H1 (cell line): ENCODE measurements around the gene WNT9B. TPM values are rescaled to one million over a fixed set of nuclear protein-coding genes. Genes with fewer than 3 reads are reported as not detected.

Source experiments
- CTCF ChIA-PET: fragments of 300-600 bp; sonication (Branson Sonifier 250); formaldehyde crosslinking; loops from one replicate; lab custom pipeline; 2021; ENCODE audit not compliant: partially characterized antibody; lab: Charles Lee
- POLR2A ChIA-PET: fragments of 300-600 bp; sonication (Branson Sonifier 250); formaldehyde crosslinking; loops from one replicate; lab custom pipeline; 2021; ENCODE audit warnings: inconsistent platforms; ENCODE audit not compliant: partially characterized antibody; lab: Charles Lee
- DNase-seq, 2 experiments: peaks; one replicate each; pipeline versions ENCODE4 v3.0.0 to v3.0.0-alpha.2; 2010 to 2022; ENCODE audit warnings: low spot score in 2 of 2, low read depth in 1 of 2, mixed read lengths in 1 of 2
- FAIRE-seq: peaks from 2 replicates; lab custom pipeline; 2011; peaks lifted over from hg19 to GRCh38; lab: Jason Lieb, UNC
- H2AFZ ChIP-seq: 2 replicates; pipeline ENCODE4 v1.8.1; 2012; ENCODE audit warnings: low read length, inconsistent platforms
- H2AK5ac ChIP-seq: 2 replicates; pipeline ENCODE4 v1.6.1; 2013; ENCODE audit warnings: low read depth, low read length
- H2BK120ac ChIP-seq: replicated peaks from 2 replicates; pipeline ENCODE3; 2013; ENCODE audit warnings: low read depth, low read length, inconsistent platforms
- H2BK12ac ChIP-seq: 2 replicates; pipeline ENCODE4 v1.6.1; 2013; ENCODE audit warnings: low read depth, low read length
- H2BK15ac ChIP-seq: 2 replicates; pipeline ENCODE4 v1.6.1; 2013; ENCODE audit warnings: low read length
- H2BK20ac ChIP-seq: 2 replicates; pipeline ENCODE4 v1.6.1; 2013; ENCODE audit warnings: low read length
- H2BK5ac ChIP-seq: 2 replicates; pipeline ENCODE4 v1.6.1; 2013; ENCODE audit warnings: low read depth, low read length
- H3K14ac ChIP-seq: 2 replicates; pipeline ENCODE4 v1.6.1; 2013; ENCODE audit warnings: inconsistent platforms; ENCODE audit not compliant: insufficient read length
- H3K18ac ChIP-seq: 2 replicates; pipeline ENCODE4 v1.6.1; 2013; ENCODE audit warnings: low read length; ENCODE audit errors: extremely low read depth
- H3K23ac ChIP-seq: 2 replicates; pipeline ENCODE4 v1.6.1; 2013; ENCODE audit warnings: inconsistent platforms; ENCODE audit not compliant: insufficient read length
- H3K23me2 ChIP-seq: 2 replicates; pipeline ENCODE4 v1.6.1; 2013; ENCODE audit warnings: low read depth, low read length
- H3K27ac ChIP-seq: 2 replicates; pipeline ENCODE4 v1.6.1; 2011; ENCODE audit warnings: low read depth, low read length, inconsistent platforms
- H3K27me3 ChIP-seq, 4 experiments: replicated peaks in 1 of 4; 1 replicate in 1 of 4; 2 replicates in 3 of 4; pipeline versions ENCODE4 v1.6.1 to v1.8.1; 2011 to 2013; ENCODE audit warnings: low read length in 3 of 4, mild to moderate bottlenecking in 3 of 4, inconsistent platforms in 2 of 4, mixed read lengths in 2 of 4, moderate library complexity in 1 of 4; ENCODE audit not compliant: control insufficient read depth in 3 of 4, insufficient read depth in 3 of 4; ENCODE audit errors: extremely low read depth in 1 of 4
- H3K36me3 ChIP-seq, 4 experiments: 2 replicates each; pipeline versions ENCODE4 v1.6.1 to v1.8.1; 2011 to 2013; ENCODE audit warnings: mild to moderate bottlenecking in 4 of 4, low read length in 3 of 4, moderate library complexity in 2 of 4, control low read depth in 1 of 4, inconsistent platforms in 1 of 4; ENCODE audit not compliant: insufficient read depth in 4 of 4, control insufficient read depth in 2 of 4
- H3K4ac ChIP-seq: replicated peaks from 2 replicates; pipeline ENCODE3; 2013; ENCODE audit warnings: low read length, low read depth, mixed read lengths, inconsistent platforms; ENCODE audit not compliant: insufficient read length
- H3K4me1 ChIP-seq, 4 experiments: replicated peaks in 1 of 4; 1 replicate in 1 of 4; 2 replicates in 3 of 4; pipeline versions ENCODE4 v1.6.1 to v1.8.1; 2011 to 2013; ENCODE audit warnings: low read length in 3 of 4, inconsistent platforms in 2 of 4, mixed read lengths in 1 of 4; ENCODE audit not compliant: insufficient read depth in 4 of 4, control insufficient read depth in 3 of 4
- H3K4me2 ChIP-seq, 2 experiments: 2 replicates each; pipeline versions ENCODE4 v1.6.1 to v1.8.1; 2011 to 2013; ENCODE audit warnings: low read depth in 2 of 2, low read length in 2 of 2, control low read depth in 1 of 2, inconsistent platforms in 1 of 2, mild to moderate bottlenecking in 1 of 2; ENCODE audit not compliant: insufficient read depth in 1 of 2
- H3K4me3 ChIP-seq, 4 experiments: fragments of 200-600, 300-600 bp in 1 of 4; sonication (generic), shearing (Covaris generic), sonication (Bioruptor Twin) in 1 of 4; 2 replicates each; pipeline versions ENCODE4 v1.5.1 to v1.8.1; 2011 to 2016; ENCODE audit warnings: low read length in 4 of 4, low read depth in 3 of 4, control low read depth in 2 of 4, inconsistent platforms in 2 of 4, mild to moderate bottlenecking in 2 of 4, mixed read lengths in 1 of 4, moderate library complexity in 1 of 4; ENCODE audit not compliant: insufficient read depth in 2 of 4; ENCODE audit errors: extremely low read depth in 1 of 4
- H3K56ac ChIP-seq: replicated peaks from 2 replicates; pipeline ENCODE3; 2013; ENCODE audit warnings: low read depth, mild to moderate bottlenecking, mixed read lengths, low read length, inconsistent platforms; ENCODE audit not compliant: insufficient read length
- H3K79me1 ChIP-seq: 2 replicates; pipeline ENCODE4 v1.6.1; 2013; ENCODE audit warnings: low read depth, low read length, control low read depth
- H3K79me2 ChIP-seq, 2 experiments: 2 replicates each; pipeline versions ENCODE4 v1.6.1 to v1.8.1; 2012 to 2013; ENCODE audit warnings: low read length in 2 of 2, mild to moderate bottlenecking in 2 of 2, inconsistent platforms in 1 of 2; ENCODE audit not compliant: insufficient read depth in 2 of 2, control insufficient read depth in 1 of 2
- H3K9ac ChIP-seq, 4 experiments: replicated peaks in 1 of 4; 1 replicate in 1 of 4; 2 replicates in 3 of 4; pipeline versions ENCODE4 v1.6.1 to v1.8.1; 2011 to 2013; ENCODE audit warnings: low read depth in 3 of 4, low read length in 3 of 4, control low read depth in 2 of 4, mild to moderate bottlenecking in 2 of 4, moderate library complexity in 2 of 4, inconsistent platforms in 1 of 4; ENCODE audit errors: extremely low read depth in 1 of 4
- H3K9me3 ChIP-seq, 2 experiments: 2 replicates each; pipeline versions ENCODE4 v1.6.1 to v1.8.1; 2012 to 2013; ENCODE audit warnings: mild to moderate bottlenecking in 2 of 2, moderate library complexity in 2 of 2, control low read depth in 1 of 2, inconsistent platforms in 1 of 2, low read depth in 1 of 2, low read length in 1 of 2, mixed read lengths in 1 of 2; ENCODE audit not compliant: insufficient read depth in 2 of 2
- H4K20me1 ChIP-seq, 2 experiments: replicated peaks in 1 of 2; 2 replicates each; pipeline versions ENCODE3 to v1.8.1; 2011 to 2013; ENCODE audit warnings: inconsistent platforms in 2 of 2, low read length in 2 of 2, mild to moderate bottlenecking in 1 of 2; ENCODE audit not compliant: insufficient read depth in 2 of 2, control insufficient read depth in 1 of 2
- H4K5ac ChIP-seq: 2 replicates; pipeline ENCODE4 v1.6.1; 2013; ENCODE audit warnings: low read length, low read depth, mixed read lengths, inconsistent platforms; ENCODE audit not compliant: insufficient read length
- H4K8ac ChIP-seq: 2 replicates; pipeline ENCODE4 v1.8.0; 2013; ENCODE audit warnings: mild to moderate bottlenecking, moderate library complexity, low read length, inconsistent platforms; ENCODE audit not compliant: insufficient read depth; ENCODE audit errors: extremely low read depth
- H4K91ac ChIP-seq: replicated peaks from 2 replicates; pipeline ENCODE3; 2013; ENCODE audit warnings: low read length, mixed read lengths, inconsistent platforms; ENCODE audit not compliant: insufficient read length
- CBX5 ChIP-seq: fragments of 300-800, 300-1000 bp; sonication (generic); IDR thresholded peaks from 2 replicates; pipeline ENCODE4 v1.7.1; 2016; ENCODE audit warnings: antibody characterized with exemption, low read length, low read depth
- CTBP2 ChIP-seq: IDR thresholded peaks from 2 replicates; pipeline ENCODE4 v1.7.0; 2011; ENCODE audit warnings: borderline replicate concordance, mild to moderate bottlenecking, moderate library complexity, mixed read lengths, low read length; ENCODE audit not compliant: insufficient read depth, insufficient read length
- EZH2 ChIP-seq: fragments of 200-600 bp; sonication (generic); IDR thresholded peaks from 2 replicates; pipeline ENCODE4 v1.7.1; 2012; ENCODE audit warnings: low read depth, mild to moderate bottlenecking, moderate library complexity, low read length, inconsistent platforms; ENCODE audit not compliant: severe bottlenecking
- KDM4A ChIP-seq: IDR thresholded peaks from one replicate; pipeline ENCODE4 v1.7.1; 2012; ENCODE audit warnings: low read depth, mild to moderate bottlenecking, moderate library complexity, low read length, inconsistent platforms; ENCODE audit not compliant: severe bottlenecking
- RNF2 ChIP-seq: fragments of 200-900, 300-1000 bp; sonication (generic); IDR thresholded peaks from 2 replicates; pipeline ENCODE4 v1.7.1; 2016; ENCODE audit warnings: borderline replicate concordance, low read depth, mild to moderate bottlenecking, antibody characterized with exemption, low read length; ENCODE audit not compliant: poor library complexity, severe bottlenecking; ENCODE audit errors: missing control alignments
- SUZ12 ChIP-seq: fragments of 200-600 bp; sonication (generic); IDR thresholded peaks from 2 replicates; pipeline ENCODE4 v1.6.1; 2012; ENCODE audit warnings: mild to moderate bottlenecking, inconsistent platforms, low read length, moderate library complexity, mixed read lengths
- TCF12 ChIP-seq: IDR thresholded peaks from 2 replicates; pipeline ENCODE4 v1.6.1; 2011; ENCODE audit warnings: low read depth, mild to moderate bottlenecking, low read length
- YY1 ChIP-seq: IDR thresholded peaks from 2 replicates; pipeline ENCODE4 v1.6.1; 2011; ENCODE audit warnings: low read depth, mild to moderate bottlenecking, low read length
- WGBS, 2 experiments: shearing (Covaris generic) in 1 of 2; methylation state at CpG; one replicate each; pipeline versions ENCODE4 v1.1.6 to v1.1.7; 2013 to 2015; ENCODE audit warnings: low lambda C conversion rate in 2 of 2, mixed read lengths in 2 of 2, inconsistent platforms in 1 of 2, low coverage in 1 of 2, missing lambda C conversion rate in 1 of 2; ENCODE audit not compliant: insufficient replicate concordance in 2 of 2, insufficient coverage in 1 of 2, insufficient read length in 1 of 2; ENCODE audit errors: extremely low coverage in 1 of 2, missing lambda C conversion rate in 1 of 2; 5-methylcytosine and 5-hydroxymethylcytosine counted together
- polyA plus RNA-seq, 7 experiments: library from polyadenylated mRNA; depleted of rRNA in 3 of 7; stranded (reverse) in 5 of 7; unstranded in 2 of 7; fragments of >200 nt in 5 of 7; fragments of 200-250 nt in 2 of 7; gene quantifications; 1 replicate in 5 of 7; 2 replicates in 1 of 7; 4 replicates in 1 of 7; pipeline versions ENCODE4 v1.2.1 to v1.2.3, GENCODE V29; 2011 to 2013; ENCODE audit warnings: missing spikeins in 2 of 7, mixed read lengths in 2 of 7
- total RNA-seq: library from RNA; stranded (reverse); fragmentation: NEBNext Ultra II Directional; extraction: Animal tissue kit (Norgen Biotek cat#: 25700); gene quantifications from 2 replicates; pipeline ENCODE4 v1.2.1, GENCODE V29; 2021

The WNT9B gene
- total and polyA plus RNA-seq, 2 of the 8 experiments (the other 6 are each of a cell fraction or from before 2014, with no cell fraction given) = 0.21 TPM; not detected in 1

DNA sequence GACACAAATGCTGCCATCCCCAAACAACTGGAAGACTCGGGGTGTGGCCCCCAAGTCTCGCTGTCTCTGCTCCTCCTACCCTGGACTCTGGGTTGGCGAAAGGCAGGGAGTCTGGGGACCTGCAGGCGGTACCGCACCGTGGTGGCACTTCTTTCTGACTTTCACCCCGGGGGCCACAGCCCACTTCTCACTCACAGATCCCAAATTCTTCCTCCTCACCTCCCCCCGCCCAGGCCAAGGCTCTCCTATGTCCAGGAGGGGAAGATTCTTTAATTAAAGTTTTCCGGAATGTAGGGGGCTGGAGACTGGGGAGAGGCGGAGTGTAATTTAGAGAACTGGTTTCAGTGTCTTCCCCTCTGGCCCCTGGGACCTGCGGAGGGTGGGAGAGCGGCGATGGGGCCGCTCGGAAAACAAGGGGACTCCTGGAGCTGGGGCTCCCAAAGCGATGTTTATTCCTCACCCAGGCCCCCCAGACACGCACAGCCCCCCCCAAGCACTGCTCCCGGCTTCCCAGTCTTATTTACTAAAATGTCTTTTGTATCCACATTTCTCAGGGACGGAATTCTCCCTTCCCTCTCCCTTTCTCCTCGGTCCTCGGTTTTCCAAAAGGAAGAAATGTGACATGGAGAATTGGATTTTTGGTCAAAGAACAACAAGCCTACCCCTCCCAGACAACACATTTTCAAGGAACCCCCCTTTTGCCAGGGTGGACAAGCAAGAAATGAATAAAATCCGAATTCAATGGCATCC lies 34.1 kb upstream of the WNT9B start:
- TF ChIP-seq RNF2 (peak; percentile 42), YY1 (no peak), CBX5 (no peak), TCF12 (no peak), CTBP2 (peak; percentile 52), KDM4A (peak; percentile 23), EZH2 (peak; percentile 76), SUZ12 (peak; percentile 56)
- Histone ChIP-seq H3K4me3 (peak overlapping the region; percentile 15 to 50 (median 22); a peak in 6 of 8 replicates), H3K4me1 (peaks cover 0 to 45% (median 33%) of the 10 kb centered on the region in 4 experiments; a peak in 6 of 7 replicates), H3K56ac (no peak overlapping the region), H3K23me2 (peaks cover 23% of the 10 kb centered on the region; the same call in 1 of the 2 replicates), H4K91ac (no peak overlapping the region), H3K36me3 (no peaks in the 10 kb centered on the region), H4K8ac (no peak overlapping the region; the same call in 1 of the 2 replicates), H3K27me3 (peaks cover 34 to 79% (median 72%) of the 10 kb centered on the region in 4 experiments), H2AK5ac (no peak overlapping the region), H2BK120ac (no peak overlapping the region), H3K4ac (no peak overlapping the region), H4K5ac (no peak overlapping the region), H3K9ac (no peak overlapping the region), H3K79me1 (no peaks in the 10 kb centered on the region; the same call in 1 of the 2 replicates), H2BK20ac (0 out of 2 replicates have a peak overlapping the region, but pooled peaks have one; percentile 66), H3K79me2 (no peaks in the 10 kb centered on the region), H3K4me2 (peak overlapping the region; percentile 92 to 96), H2BK5ac (peak overlapping the region; percentile 60; the same call in 1 of the 2 replicates), H2BK12ac (peak overlapping the region; percentile 97; the same call in 1 of the 2 replicates), H3K23ac (no peak overlapping the region), H2BK15ac (no peak overlapping the region), H3K9me3 (no peaks in the 10 kb centered on the region), H2AFZ (no peak overlapping the region), H4K20me1 (peaks cover 2 to 4% of the 10 kb centered on the region in 2 experiments), H3K18ac (no peak overlapping the region), H3K27ac (no peak overlapping the region), H3K14ac (no peak overlapping the region)
- POLR2A ChIA-PET = no interaction called here
- CTCF ChIA-PET = no interaction called here
- peak in 1 of 2 experiments; percentile 63 for DNase-seq
- 11% methylated on average over 22 of the region's 22 CpGs; no CpG with 5 or more reads in 1 of the 2 experiments for WGBS, 2 experiments
- no peak for FAIRE-seq
